H1 (cell line): ENCODE results near the gene SPHK1. TPM values are rescaled to one million over a fixed set of nuclear protein-coding genes. Genes with fewer than 3 reads are reported as not detected.

Experiments used
- CTCF ChIA-PET: fragments of 300-600 bp; sonication (Branson Sonifier 250); formaldehyde crosslinking; loops from one replicate; lab custom pipeline; 2021; ENCODE audit not compliant: partially characterized antibody; lab: Charles Lee
- POLR2A ChIA-PET: fragments of 300-600 bp; sonication (Branson Sonifier 250); formaldehyde crosslinking; loops from one replicate; lab custom pipeline; 2021; ENCODE audit warnings: inconsistent platforms; ENCODE audit not compliant: partially characterized antibody; lab: Charles Lee
- DNase-seq, 2 experiments: peaks; one replicate each; pipeline versions ENCODE4 v3.0.0 to v3.0.0-alpha.2; 2010 to 2022; ENCODE audit warnings: low spot score in 2 of 2, low read depth in 1 of 2, mixed read lengths in 1 of 2
- FAIRE-seq: peaks from 2 replicates; lab custom pipeline; 2011; peaks lifted over from hg19 to GRCh38; lab: Jason Lieb, UNC
- H2AFZ ChIP-seq: 2 replicates; pipeline ENCODE4 v1.8.1; 2012; ENCODE audit warnings: low read length, inconsistent platforms
- H2AK5ac ChIP-seq: 2 replicates; pipeline ENCODE4 v1.6.1; 2013; ENCODE audit warnings: low read depth, low read length
- H2BK120ac ChIP-seq: replicated peaks from 2 replicates; pipeline ENCODE3; 2013; ENCODE audit warnings: low read depth, low read length, inconsistent platforms
- H2BK12ac ChIP-seq: 2 replicates; pipeline ENCODE4 v1.6.1; 2013; ENCODE audit warnings: low read depth, low read length
- H2BK15ac ChIP-seq: 2 replicates; pipeline ENCODE4 v1.6.1; 2013; ENCODE audit warnings: low read length
- H2BK20ac ChIP-seq: 2 replicates; pipeline ENCODE4 v1.6.1; 2013; ENCODE audit warnings: low read length
- H2BK5ac ChIP-seq: 2 replicates; pipeline ENCODE4 v1.6.1; 2013; ENCODE audit warnings: low read depth, low read length
- H3K14ac ChIP-seq: 2 replicates; pipeline ENCODE4 v1.6.1; 2013; ENCODE audit warnings: inconsistent platforms; ENCODE audit not compliant: insufficient read length
- H3K18ac ChIP-seq: 2 replicates; pipeline ENCODE4 v1.6.1; 2013; ENCODE audit warnings: low read length; ENCODE audit errors: extremely low read depth
- H3K23ac ChIP-seq: 2 replicates; pipeline ENCODE4 v1.6.1; 2013; ENCODE audit warnings: inconsistent platforms; ENCODE audit not compliant: insufficient read length
- H3K23me2 ChIP-seq: 2 replicates; pipeline ENCODE4 v1.6.1; 2013; ENCODE audit warnings: low read depth, low read length
- H3K27ac ChIP-seq: 2 replicates; pipeline ENCODE4 v1.6.1; 2011; ENCODE audit warnings: low read depth, low read length, inconsistent platforms
- H3K27me3 ChIP-seq, 4 experiments: replicated peaks in 1 of 4; 1 replicate in 1 of 4; 2 replicates in 3 of 4; pipeline versions ENCODE4 v1.6.1 to v1.8.1; 2011 to 2013; ENCODE audit warnings: low read length in 3 of 4, mild to moderate bottlenecking in 3 of 4, inconsistent platforms in 2 of 4, mixed read lengths in 2 of 4, moderate library complexity in 1 of 4; ENCODE audit not compliant: control insufficient read depth in 3 of 4, insufficient read depth in 3 of 4; ENCODE audit errors: extremely low read depth in 1 of 4
- H3K36me3 ChIP-seq, 4 experiments: 2 replicates each; pipeline versions ENCODE4 v1.6.1 to v1.8.1; 2011 to 2013; ENCODE audit warnings: mild to moderate bottlenecking in 4 of 4, low read length in 3 of 4, moderate library complexity in 2 of 4, control low read depth in 1 of 4, inconsistent platforms in 1 of 4; ENCODE audit not compliant: insufficient read depth in 4 of 4, control insufficient read depth in 2 of 4
- H3K4ac ChIP-seq: replicated peaks from 2 replicates; pipeline ENCODE3; 2013; ENCODE audit warnings: low read length, low read depth, mixed read lengths, inconsistent platforms; ENCODE audit not compliant: insufficient read length
- H3K4me1 ChIP-seq, 4 experiments: replicated peaks in 1 of 4; 1 replicate in 1 of 4; 2 replicates in 3 of 4; pipeline versions ENCODE4 v1.6.1 to v1.8.1; 2011 to 2013; ENCODE audit warnings: low read length in 3 of 4, inconsistent platforms in 2 of 4, mixed read lengths in 1 of 4; ENCODE audit not compliant: insufficient read depth in 4 of 4, control insufficient read depth in 3 of 4
- H3K4me2 ChIP-seq, 2 experiments: 2 replicates each; pipeline versions ENCODE4 v1.6.1 to v1.8.1; 2011 to 2013; ENCODE audit warnings: low read depth in 2 of 2, low read length in 2 of 2, control low read depth in 1 of 2, inconsistent platforms in 1 of 2, mild to moderate bottlenecking in 1 of 2; ENCODE audit not compliant: insufficient read depth in 1 of 2
- H3K4me3 ChIP-seq, 4 experiments: fragments of 200-600, 300-600 bp in 1 of 4; sonication (generic), shearing (Covaris generic), sonication (Bioruptor Twin) in 1 of 4; 2 replicates each; pipeline versions ENCODE4 v1.5.1 to v1.8.1; 2011 to 2016; ENCODE audit warnings: low read length in 4 of 4, low read depth in 3 of 4, control low read depth in 2 of 4, inconsistent platforms in 2 of 4, mild to moderate bottlenecking in 2 of 4, mixed read lengths in 1 of 4, moderate library complexity in 1 of 4; ENCODE audit not compliant: insufficient read depth in 2 of 4; ENCODE audit errors: extremely low read depth in 1 of 4
- H3K56ac ChIP-seq: replicated peaks from 2 replicates; pipeline ENCODE3; 2013; ENCODE audit warnings: low read depth, mild to moderate bottlenecking, mixed read lengths, low read length, inconsistent platforms; ENCODE audit not compliant: insufficient read length
- H3K79me1 ChIP-seq: 2 replicates; pipeline ENCODE4 v1.6.1; 2013; ENCODE audit warnings: low read depth, low read length, control low read depth
- H3K79me2 ChIP-seq, 2 experiments: 2 replicates each; pipeline versions ENCODE4 v1.6.1 to v1.8.1; 2012 to 2013; ENCODE audit warnings: low read length in 2 of 2, mild to moderate bottlenecking in 2 of 2, inconsistent platforms in 1 of 2; ENCODE audit not compliant: insufficient read depth in 2 of 2, control insufficient read depth in 1 of 2
- H3K9ac ChIP-seq, 4 experiments: replicated peaks in 1 of 4; 1 replicate in 1 of 4; 2 replicates in 3 of 4; pipeline versions ENCODE4 v1.6.1 to v1.8.1; 2011 to 2013; ENCODE audit warnings: low read depth in 3 of 4, low read length in 3 of 4, control low read depth in 2 of 4, mild to moderate bottlenecking in 2 of 4, moderate library complexity in 2 of 4, inconsistent platforms in 1 of 4; ENCODE audit errors: extremely low read depth in 1 of 4
- H3K9me3 ChIP-seq, 2 experiments: 2 replicates each; pipeline versions ENCODE4 v1.6.1 to v1.8.1; 2012 to 2013; ENCODE audit warnings: mild to moderate bottlenecking in 2 of 2, moderate library complexity in 2 of 2, control low read depth in 1 of 2, inconsistent platforms in 1 of 2, low read depth in 1 of 2, low read length in 1 of 2, mixed read lengths in 1 of 2; ENCODE audit not compliant: insufficient read depth in 2 of 2
- H4K20me1 ChIP-seq, 2 experiments: replicated peaks in 1 of 2; 2 replicates each; pipeline versions ENCODE3 to v1.8.1; 2011 to 2013; ENCODE audit warnings: inconsistent platforms in 2 of 2, low read length in 2 of 2, mild to moderate bottlenecking in 1 of 2; ENCODE audit not compliant: insufficient read depth in 2 of 2, control insufficient read depth in 1 of 2
- H4K5ac ChIP-seq: 2 replicates; pipeline ENCODE4 v1.6.1; 2013; ENCODE audit warnings: low read length, low read depth, mixed read lengths, inconsistent platforms; ENCODE audit not compliant: insufficient read length
- H4K8ac ChIP-seq: 2 replicates; pipeline ENCODE4 v1.8.0; 2013; ENCODE audit warnings: mild to moderate bottlenecking, moderate library complexity, low read length, inconsistent platforms; ENCODE audit not compliant: insufficient read depth; ENCODE audit errors: extremely low read depth
- H4K91ac ChIP-seq: replicated peaks from 2 replicates; pipeline ENCODE3; 2013; ENCODE audit warnings: low read length, mixed read lengths, inconsistent platforms; ENCODE audit not compliant: insufficient read length
- ATF2 ChIP-seq: IDR thresholded peaks from 2 replicates; pipeline ENCODE4 v1.6.1; 2012; ENCODE audit warnings: low read length, inconsistent platforms
- ATF3 ChIP-seq: IDR thresholded peaks from 2 replicates; pipeline ENCODE4 v1.6.1; 2011; ENCODE audit warnings: low read depth, mild to moderate bottlenecking, low read length; ENCODE audit not compliant: insufficient read depth
- CBX8 ChIP-seq: fragments of 300-800, 300-1000 bp; sonication (generic); IDR thresholded peaks from 2 replicates; pipeline ENCODE4 v1.7.1; 2016; ENCODE audit warnings: low read depth, low read length, borderline replicate concordance
- EGR1 ChIP-seq: IDR thresholded peaks from 2 replicates; pipeline ENCODE4 v1.6.1; 2011; ENCODE audit warnings: low read depth, low read length, borderline replicate concordance
- GTF2F1 ChIP-seq: IDR thresholded peaks from 2 replicates; pipeline ENCODE4 v1.6.1; 2012; ENCODE audit warnings: low read depth, low read length, improper control_type of control experiment, borderline replicate concordance
- HDAC6 ChIP-seq: IDR thresholded peaks from one replicate; pipeline ENCODE4 v1.7.1; 2012; ENCODE audit warnings: low read depth, mild to moderate bottlenecking, inconsistent platforms, low read length, moderate library complexity
- KDM5A ChIP-seq: fragments of 200-600 bp; IDR thresholded peaks from 2 replicates; pipeline ENCODE4 v1.7.1; 2012; ENCODE audit warnings: mild to moderate bottlenecking, low read length, inconsistent platforms, mixed read lengths
- SAP30 ChIP-seq: fragments of 300-600 bp; sonication (generic); IDR thresholded peaks from 2 replicates; pipeline ENCODE4 v1.7.1; 2012; ENCODE audit warnings: low read length, moderate library complexity, mild to moderate bottlenecking, inconsistent platforms; ENCODE audit not compliant: insufficient read depth, insufficient replicate concordance
- SIN3A ChIP-seq, 2 experiments: IDR thresholded peaks in 1 of 2; conservative IDR thresholded peaks in 1 of 2; 2 replicates each; pipeline ENCODE4 v1.6.1; 2011 to 2012; ENCODE audit warnings: low read length in 2 of 2, improper control_type of control experiment in 1 of 2, low read depth in 1 of 2, mild to moderate bottlenecking in 1 of 2
- SRF ChIP-seq: IDR thresholded peaks from 2 replicates; pipeline ENCODE4 v1.6.1; 2011; ENCODE audit warnings: mild to moderate bottlenecking, low read depth, low read length, moderate library complexity
- TAF7 ChIP-seq: optimal IDR thresholded peaks from 2 replicates; pipeline ENCODE3; 2011; ENCODE audit warnings: low read depth, mild to moderate bottlenecking, inconsistent platforms, low read length, moderate library complexity, borderline replicate concordance
- WGBS, 2 experiments: shearing (Covaris generic) in 1 of 2; methylation state at CpG; one replicate each; pipeline versions ENCODE4 v1.1.6 to v1.1.7; 2013 to 2015; ENCODE audit warnings: low lambda C conversion rate in 2 of 2, mixed read lengths in 2 of 2, inconsistent platforms in 1 of 2, low coverage in 1 of 2, missing lambda C conversion rate in 1 of 2; ENCODE audit not compliant: insufficient replicate concordance in 2 of 2, insufficient coverage in 1 of 2, insufficient read length in 1 of 2; ENCODE audit errors: extremely low coverage in 1 of 2, missing lambda C conversion rate in 1 of 2; 5-methylcytosine and 5-hydroxymethylcytosine counted together
- polyA plus RNA-seq, 7 experiments: library from polyadenylated mRNA; depleted of rRNA in 3 of 7; stranded (reverse) in 5 of 7; unstranded in 2 of 7; fragments of >200 nt in 5 of 7; fragments of 200-250 nt in 2 of 7; gene quantifications; 1 replicate in 5 of 7; 2 replicates in 1 of 7; 4 replicates in 1 of 7; pipeline versions ENCODE4 v1.2.1 to v1.2.3, GENCODE V29; 2011 to 2013; ENCODE audit warnings: missing spikeins in 2 of 7, mixed read lengths in 2 of 7
- total RNA-seq: library from RNA; stranded (reverse); fragmentation: NEBNext Ultra II Directional; extraction: Animal tissue kit (Norgen Biotek cat#: 25700); gene quantifications from 2 replicates; pipeline ENCODE4 v1.2.1, GENCODE V29; 2021

Gene SPHK1
- total and polyA plus RNA-seq, 2 of the 8 experiments (the other 6 are each of a cell fraction or from before 2014, with no cell fraction given): 2.4 TPM

GRCh38 chr17:76404256-76404655 lies 19.8 kb downstream of the SPHK1 start:
- no peak overlapping the region for H3K27ac ChIP-seq
- DNase-seq (no peak), FAIRE-seq (no peak)
- no peak overlapping the region for H3K4me3 ChIP-seq
- H3K4me2 ChIP-seq: no peak overlapping the region
- no peak overlapping the region for H4K5ac ChIP-seq
- H2BK5ac ChIP-seq: no peak overlapping the region
- H3K56ac ChIP-seq: no peak overlapping the region
- H4K8ac ChIP-seq: no peak overlapping the region
- H3K23ac ChIP-seq: no peak overlapping the region
- H3K9me3 ChIP-seq: no peaks in the 10 kb centered on the region
- no peak overlapping the region for H2BK20ac ChIP-seq
- no peaks in the 10 kb centered on the region for H3K23me2 ChIP-seq
- TF ChIP-seq CBX8 (no peak), SIN3A (conservative IDR thresholded peaks at IDR 0.05 in 1 of 2, IDR thresholded peaks at IDR 0.05 in 1 of 2; ENCODE audit: low read depth in 1 of 2, low read length in 2 of 2) (no peak), KDM5A (no peak), SAP30 (no peak), GTF2F1 (no peak), SRF (no peak), ATF2 (no peak), HDAC6 (no peak), ATF3 (no peak), TAF7 (no peak), EGR1 (no peak)
- no peak overlapping the region for H2BK12ac ChIP-seq
- WGBS, 2 experiments: 89% methylated on average over 6 of the region's 6 CpGs; no CpG with 5 or more reads in 1 of the 2 experiments
- peaks cover 15% of the 10 kb centered on the region for H3K79me1 ChIP-seq
- no peaks in the 10 kb centered on the region for H3K27me3 ChIP-seq
- POLR2A ChIA-PET: interaction anchor here (1.1 to 1.3 kb wide), 2 partner anchors 10 to 15 kb away, joined by 3 to 5 read pairs; no protein-coding TSS in a partner anchor
- H3K14ac ChIP-seq: no peak overlapping the region
- H2AK5ac ChIP-seq: no peak overlapping the region
- CTCF ChIA-PET: interaction anchor here (0.6 to 14.5 kb wide), 8 partner anchors 10 to 222 kb away, joined by 3 to 197 read pairs (median 4); no protein-coding TSS in a partner anchor
- no peak overlapping the region for H2BK15ac ChIP-seq
- H2BK120ac ChIP-seq: no peak overlapping the region
- H3K9ac ChIP-seq: no peak overlapping the region
- H4K20me1 ChIP-seq: peaks cover 6 to 27% of the 10 kb centered on the region in 2 experiments
- peaks cover 4 to 19% of the 10 kb centered on the region in 2 experiments for H3K79me2 ChIP-seq
- no peaks in the 10 kb centered on the region; a peak in 1 of 7 replicates for H3K4me1 ChIP-seq
- no peak overlapping the region for H3K18ac ChIP-seq
- no peak overlapping the region for H4K91ac ChIP-seq
- peaks cover 21 to 49% (median 42%) of the 10 kb centered on the region in 4 experiments for H3K36me3 ChIP-seq
- H2AFZ ChIP-seq: no peak overlapping the region
- H3K4ac ChIP-seq: no peak overlapping the region
